COLO668 (cell line): ENCODE data around the gene GSTM5.
A peak's percentile ranks its signal among the peaks of the same experiment; 100 is the strongest.
"Not testable (repeated sequence)": the region's sequence is repeated elsewhere in the genome, so short reads cannot be mapped to it uniquely, and the experiment has no call there.

Experiments used
- DNase-seq: peaks from one replicate; lab custom pipeline; 2025; ENCODE audit not compliant: unreplicated experiment; lab: John Stamatoyannopoulos, UW

Gene GSTM5

GRCh38 chr1:109760581-109761226, 48.7 kb downstream of the GSTM5 start:
- DNase-seq, result no peak

GRCh38 chr1:109761227-109762038, 49.4 kb downstream of the GSTM5 start:
- no peak for DNase-seq

GRCh38 chr1:109762039-109762585, 50.1 kb downstream of the GSTM5 start:
- DNase-seq, result no peak

GRCh38 chr1:109762821-109763645, 51.0 kb downstream of the GSTM5 start:
- DNase-seq, result no peak

GRCh38 chr1:109763646-109764415, 51.8 kb downstream of the GSTM5 start, which contains the start of gene EPS8L3:
Gene EPS8L3 (minus strand): TSS chr1:109763923. CDS start chr1:109761749, 2,174 bp downstream.
- peak; percentile 40 for DNase-seq

- DNase-seq, result no peak
These were observed 52.8 kb downstream of the GSTM5 start for GRCh38 chr1:109764561-109765482.

GRCh38 chr1:109765483-109765815, 53.4 kb downstream of the GSTM5 start:
- no peak for DNase-seq

- DNase-seq, result no peak
These were observed 54.0 kb downstream of the GSTM5 start for GRCh38 chr1:109765896-109766615.

GRCh38 chr1:109766991-109767636, 55.1 kb downstream of the GSTM5 start:
- DNase-seq, result not testable (repeated sequence)
